ENCODE results near the gene ISLR2. TPM values are rescaled to one million over a fixed set of nuclear protein-coding genes. Genes with fewer than 3 reads are reported as not detected.

ISLR2 gene
- total and polyA plus RNA-seq, 12 donors, result 1.2 to 8.7 (median 2.5) TPM

DNA sequence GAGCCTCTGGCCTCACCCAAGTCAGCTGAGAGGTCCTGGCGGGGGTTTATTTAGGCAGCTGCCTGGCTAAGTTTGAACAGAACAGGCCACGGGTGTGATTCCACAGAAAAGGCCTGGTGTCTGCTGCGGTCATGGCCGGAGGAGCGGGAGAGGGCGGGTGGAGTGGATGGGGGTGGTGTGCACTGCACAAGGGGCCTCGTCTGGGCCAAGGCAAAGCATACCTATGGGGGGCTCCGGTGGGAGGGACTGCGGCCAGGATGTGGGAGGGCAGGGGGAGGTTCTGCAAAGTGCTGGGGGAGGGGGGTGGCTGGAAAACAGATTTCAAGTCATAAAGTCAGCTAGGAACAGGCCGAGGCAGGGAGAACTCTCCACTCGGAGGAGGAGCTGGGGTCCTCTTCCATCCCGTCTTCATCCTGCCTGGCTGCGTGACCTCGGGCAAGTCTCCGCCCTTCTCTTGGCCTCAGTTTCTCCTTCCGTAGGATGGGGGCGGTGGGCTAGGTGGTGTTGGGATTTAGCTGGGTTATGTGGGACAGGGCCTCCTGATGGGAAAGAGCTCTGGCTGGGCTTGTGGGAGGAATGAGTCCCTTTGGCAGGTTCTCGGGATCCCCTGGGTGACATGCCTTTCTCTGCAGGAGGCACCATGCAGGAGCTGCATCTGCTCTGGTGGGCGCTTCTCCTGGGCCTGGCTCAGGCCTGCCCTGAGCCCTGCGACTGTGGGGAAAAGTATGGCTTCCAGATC, 44.0 kb downstream of the ISLR2 start:
- 60 to 63% methylated on average over 20 of the region's 20 CpGs for WGBS, 2 donors
- intact Hi-C loops (cut with DNase I), result loop anchor here in 1 of 10 donors (5.0 kb wide), 1 partner anchor 37 kb away; no protein-coding TSS in a partner anchor
- DNase-seq (peak; percentile 35 to 57), ATAC-seq (peak; percentile 21 to 70 (median 57))
- Histone ChIP-seq H3K9me3 (no peaks in the 10 kb centered on the region), H3K27ac (peak overlapping the region; percentile 22 to 93 (median 82)), H3K27me3 (no peaks in the 10 kb centered on the region), H3K4me1 (peaks cover 11 to 93% (median 54%) of the 10 kb centered on the region in 9 donors), H3K36me3 (no peaks in the 10 kb centered on the region), H3K4me3 (peak overlapping the region in 9 of 10 donors; percentile 3 to 54 (median 47))
- TF ChIP-seq, protein P1, sequence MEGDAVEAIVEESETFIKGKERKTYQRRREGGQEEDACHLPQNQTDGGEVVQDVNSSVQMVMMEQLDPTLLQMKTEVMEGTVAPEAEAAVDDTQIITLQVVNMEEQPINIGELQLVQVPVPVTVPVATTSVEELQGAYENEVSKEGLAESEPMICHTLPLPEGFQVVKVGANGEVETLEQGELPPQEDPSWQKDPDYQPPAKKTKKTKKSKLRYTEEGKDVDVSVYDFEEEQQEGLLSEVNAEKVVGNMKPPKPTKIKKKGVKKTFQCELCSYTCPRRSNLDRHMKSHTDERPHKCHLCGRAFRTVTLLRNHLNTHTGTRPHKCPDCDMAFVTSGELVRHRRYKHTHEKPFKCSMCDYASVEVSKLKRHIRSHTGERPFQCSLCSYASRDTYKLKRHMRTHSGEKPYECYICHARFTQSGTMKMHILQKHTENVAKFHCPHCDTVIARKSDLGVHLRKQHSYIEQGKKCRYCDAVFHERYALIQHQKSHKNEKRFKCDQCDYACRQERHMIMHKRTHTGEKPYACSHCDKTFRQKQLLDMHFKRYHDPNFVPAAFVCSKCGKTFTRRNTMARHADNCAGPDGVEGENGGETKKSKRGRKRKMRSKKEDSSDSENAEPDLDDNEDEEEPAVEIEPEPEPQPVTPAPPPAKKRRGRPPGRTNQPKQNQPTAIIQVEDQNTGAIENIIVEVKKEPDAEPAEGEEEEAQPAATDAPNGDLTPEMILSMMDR (IDR thresholded peaks at IDR 0.05), result no peak

- TF ChIP-seq, protein P1 (IDR thresholded peaks at IDR 0.05), result no peak
- peak overlapping the region in 9 of 10 donors; percentile 3 to 54 (median 47) for H3K4me3 ChIP-seq
- no peaks in the 10 kb centered on the region for H3K27me3 ChIP-seq
- no peaks in the 10 kb centered on the region for H3K9me3 ChIP-seq
- H3K27ac ChIP-seq, result peak overlapping the region in 7 of 10 donors; percentile 72 to 93 (median 84)
- DNase-seq (no peak), ATAC-seq (no peak)
- intact Hi-C loops (cut with DNase I), result loop anchor here in 3 of 10 donors (5.0 kb wide), 2 partner anchors 38 to 142 kb away; no protein-coding TSS in a partner anchor
- peaks cover 15 to 96% (median 59%) of the 10 kb centered on the region in 9 donors for H3K4me1 ChIP-seq
- WGBS, 2 donors, result 72 to 78% methylated on average over 14 of the region's 14 CpGs
- H3K36me3 ChIP-seq, result no peaks in the 10 kb centered on the region
Measured at GRCh38 chr15:74174958-74175253, 44.5 kb downstream of the ISLR2 start.

- H3K4me3 ChIP-seq, result peak overlapping the region in 8 of 10 donors; percentile 9 to 54 (median 48)
- H3K9me3 ChIP-seq, result no peaks in the 10 kb centered on the region
- peaks cover 18 to 97% (median 62%) of the 10 kb centered on the region in 9 donors for H3K4me1 ChIP-seq
- 91 to 92% methylated on average over 45 of the region's 45 CpGs for WGBS, 2 donors
- no peaks in the 10 kb centered on the region for H3K36me3 ChIP-seq
- ATAC-seq (no peak), DNase-seq (no peak)
- peak overlapping the region in 4 of 10 donors; percentile 84 to 93 (median 90) for H3K27ac ChIP-seq
- no peaks in the 10 kb centered on the region for H3K27me3 ChIP-seq
- TF ChIP-seq, protein P1 (IDR thresholded peaks at IDR 0.05), result no peak
- intact Hi-C loops (cut with DNase I), result loop anchor here in 2 of 10 donors (5.0 kb wide), 2 partner anchors 38 to 142 kb away; no protein-coding TSS in a partner anchor
Measured at GRCh38 chr15:74175271-74176191, 45.1 kb downstream of the ISLR2 start.

Data from heart right ventricle (tissue), 16 donors.